Dendritic cell treated with granulocyte-macrophage colony-stimulating factor and Interleukin-4, amounts not matched to agents 40 ng/mL and 50 ng/mL, for 4 days (primary cell): ENCODE measurements around the gene NR1I3.
A peak's percentile ranks its signal among the peaks of the same experiment; 100 is the strongest.

ENCODE experiments used
- H3K27ac Mint-ChIP-seq: one replicate; pipeline ENCODE4 v1.8.0; 2022; ENCODE audit warnings: mild to moderate bottlenecking, mixed read lengths
- H3K27me3 Mint-ChIP-seq: one replicate; pipeline ENCODE4 v1.8.0; 2022; ENCODE audit warnings: mild to moderate bottlenecking, mixed read lengths
- H3K36me3 Mint-ChIP-seq: one replicate; pipeline ENCODE4 v1.8.0; 2022; ENCODE audit warnings: low read depth, mixed read lengths
- H3K4me1 Mint-ChIP-seq: one replicate; pipeline ENCODE4 v1.8.0; 2022; ENCODE audit warnings: low read depth, mixed read lengths
- H3K4me3 Mint-ChIP-seq: one replicate; pipeline ENCODE4 v1.8.0; 2022; ENCODE audit warnings: mild to moderate bottlenecking, moderate library complexity, mixed read lengths
- H3K9me3 Mint-ChIP-seq: one replicate; pipeline ENCODE4 v1.8.0; 2022; ENCODE audit warnings: mixed read lengths
- intact Hi-C: fragments of 100-400 bp; cut with micrococcal nuclease; formaldehyde crosslinking; loops from one replicate; pipeline ENCODE4 v1.15.0; 2022

Gene NR1I3, protein sequence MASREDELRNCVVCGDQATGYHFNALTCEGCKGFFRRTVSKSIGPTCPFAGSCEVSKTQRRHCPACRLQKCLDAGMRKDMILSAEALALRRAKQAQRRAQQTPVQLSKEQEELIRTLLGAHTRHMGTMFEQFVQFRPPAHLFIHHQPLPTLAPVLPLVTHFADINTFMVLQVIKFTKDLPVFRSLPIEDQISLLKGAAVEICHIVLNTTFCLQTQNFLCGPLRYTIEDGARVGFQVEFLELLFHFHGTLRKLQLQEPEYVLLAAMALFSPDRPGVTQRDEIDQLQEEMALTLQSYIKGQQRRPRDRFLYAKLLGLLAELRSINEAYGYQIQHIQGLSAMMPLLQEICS

DNA sequence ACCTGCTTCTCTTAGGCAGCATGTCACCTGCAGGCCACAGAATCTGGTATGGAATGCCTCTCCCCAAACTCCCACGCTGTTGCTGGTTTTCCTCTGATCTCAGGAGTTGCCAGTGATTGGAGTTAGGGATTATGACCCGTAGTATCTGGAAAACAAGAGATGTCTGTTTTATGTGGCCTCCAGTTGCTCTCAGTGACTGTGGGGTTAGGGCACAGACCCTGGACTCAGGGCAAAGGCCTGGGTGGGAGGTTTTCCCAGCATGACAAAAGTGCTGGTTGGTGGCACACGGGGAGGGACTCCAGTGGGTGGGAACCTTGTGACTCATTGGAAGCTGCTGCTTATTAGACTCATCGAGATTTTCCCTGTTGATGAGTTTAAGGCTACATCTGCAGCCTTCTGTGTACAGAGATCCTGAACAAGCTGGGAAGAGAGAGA lies at the start of gene NR1I3:
NR1I3 (minus strand) TSS at position 165 of the 435 bp plus-strand sequence. CDS start 1,638 bp downstream, outside the sequence.
- Mint-ChIP-seq H3K4me3 (no peak within 1 kb of the TSS), H3K27ac (no peak within 1 kb of the TSS), H3K4me1 (peaks cover 9% of the 10 kb centered on the region), H3K27me3 (peaks cover 10% of the 10 kb centered on the region), H3K36me3 (no peaks in the 10 kb centered on the region), H3K9me3 (no peaks in the 10 kb centered on the region)
- intact Hi-C loops: no loop called here

DNA sequence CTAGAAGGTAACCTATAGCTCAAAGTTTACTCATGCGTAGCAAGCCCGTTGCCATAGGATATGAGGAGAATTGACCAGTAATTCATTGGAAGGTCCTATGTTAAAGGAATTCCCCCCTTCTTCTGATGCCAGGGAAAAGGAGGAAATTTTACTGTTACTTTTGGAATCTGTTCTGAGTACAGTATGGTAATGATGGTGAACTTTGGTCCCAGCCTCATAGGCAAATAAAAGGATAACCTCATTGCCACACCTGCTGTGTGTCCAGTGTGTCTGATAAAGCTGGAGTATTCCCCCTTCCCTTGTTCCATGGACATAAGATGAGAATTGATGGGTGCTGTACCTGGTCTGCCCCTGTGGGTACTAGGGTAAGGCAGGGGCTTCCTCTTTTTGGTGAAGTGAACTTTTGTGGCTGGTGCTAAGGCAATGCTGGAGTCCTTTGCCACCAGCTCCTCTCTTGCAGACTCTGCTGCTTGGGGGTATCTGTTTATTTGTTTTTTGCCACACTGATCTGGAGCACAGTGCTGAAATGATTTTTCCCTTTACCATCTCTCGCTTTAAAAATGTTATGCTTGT lies 49.6 kb upstream of the NR1I3 start:
- Mint-ChIP-seq H3K4me3 (no peak overlapping the region), H3K27me3 (peaks cover 7% of the 10 kb centered on the region), H3K27ac (peak overlapping the region; percentile 18), H3K9me3 (no peaks in the 10 kb centered on the region), H3K36me3 (no peaks in the 10 kb centered on the region), H3K4me1 (peaks cover 20% of the 10 kb centered on the region)
- intact Hi-C loops: no loop called here

DNA sequence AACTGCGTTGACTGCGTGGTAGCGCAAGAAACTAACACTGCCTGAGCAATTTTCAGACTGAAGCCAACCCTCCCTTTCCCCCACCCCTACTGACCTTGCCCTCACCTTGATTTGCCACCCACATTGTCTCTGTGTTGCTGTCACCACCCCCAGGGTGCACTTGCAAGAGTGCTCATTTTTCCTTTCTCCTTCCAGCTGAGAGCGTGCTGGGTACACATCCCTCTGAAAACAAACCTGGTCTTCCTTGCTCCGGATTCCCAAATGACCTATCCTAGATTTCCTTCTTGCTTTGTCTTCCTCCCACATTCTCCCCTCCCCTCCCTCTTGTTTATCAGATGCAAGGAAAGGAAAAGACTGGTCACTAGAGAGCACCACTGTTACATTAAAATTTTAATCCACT lies 47.5 kb upstream of the NR1I3 start:
- Mint-ChIP-seq H3K36me3 (no peaks in the 10 kb centered on the region), H3K4me1 (peaks cover 20% of the 10 kb centered on the region), H3K27me3 (peaks cover 12% of the 10 kb centered on the region), H3K4me3 (no peak overlapping the region), H3K9me3 (no peaks in the 10 kb centered on the region), H3K27ac (no peak overlapping the region)
- intact Hi-C loops: no loop called here

DNA sequence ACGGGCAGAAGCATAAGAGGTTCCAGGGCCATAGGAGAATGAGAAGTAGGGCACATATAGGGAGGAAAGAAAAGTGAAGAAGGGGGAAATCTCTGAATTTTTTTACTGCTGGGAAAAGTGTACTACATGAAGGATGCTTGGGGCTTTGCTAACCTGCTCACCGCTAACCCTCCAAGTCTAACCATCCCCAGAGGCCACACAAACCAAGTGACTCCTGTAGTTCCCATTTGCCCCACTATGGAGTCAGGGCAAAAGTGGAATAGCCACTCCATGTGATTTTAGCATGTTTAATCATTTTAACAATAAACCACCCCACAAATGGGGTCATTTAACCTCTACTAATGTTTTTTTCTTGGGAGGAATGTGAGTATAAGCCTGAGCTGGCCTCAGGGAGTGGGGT lies 47.1 kb upstream of the NR1I3 start:
- no peak overlapping the region for H3K4me3 Mint-ChIP-seq
- no peak overlapping the region for H3K27ac Mint-ChIP-seq
- intact Hi-C loops: no loop called here
- peaks cover 17% of the 10 kb centered on the region for H3K4me1 Mint-ChIP-seq
- H3K27me3 Mint-ChIP-seq: peaks cover 12% of the 10 kb centered on the region
- no peaks in the 10 kb centered on the region for H3K9me3 Mint-ChIP-seq
- no peaks in the 10 kb centered on the region for H3K36me3 Mint-ChIP-seq

DNA sequence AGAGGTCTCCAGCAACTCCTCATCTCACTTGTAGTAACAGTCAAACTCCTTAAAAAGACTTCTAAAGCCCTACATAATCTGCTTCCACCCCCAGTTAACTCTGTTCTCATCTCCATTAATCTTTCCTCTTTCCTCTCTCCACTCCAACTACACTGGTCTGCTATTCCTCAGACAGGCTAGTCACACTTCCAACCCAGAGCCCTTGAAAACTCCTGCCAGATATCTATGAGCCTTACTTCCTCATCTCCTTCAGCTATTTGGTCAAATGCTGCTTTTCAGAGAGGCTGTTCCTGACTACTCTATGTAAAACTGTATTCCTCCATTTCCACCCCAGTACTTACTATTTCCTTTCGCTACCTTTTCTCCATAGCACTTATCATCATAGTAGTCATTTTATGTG lies 45.0 kb upstream of the NR1I3 start:
- Mint-ChIP-seq H3K27ac (no peak overlapping the region), H3K4me3 (no peak overlapping the region), H3K4me1 (peaks cover 13% of the 10 kb centered on the region), H3K9me3 (no peaks in the 10 kb centered on the region), H3K36me3 (no peaks in the 10 kb centered on the region), H3K27me3 (peaks cover 19% of the 10 kb centered on the region)
- intact Hi-C loops: no loop called here

DNA sequence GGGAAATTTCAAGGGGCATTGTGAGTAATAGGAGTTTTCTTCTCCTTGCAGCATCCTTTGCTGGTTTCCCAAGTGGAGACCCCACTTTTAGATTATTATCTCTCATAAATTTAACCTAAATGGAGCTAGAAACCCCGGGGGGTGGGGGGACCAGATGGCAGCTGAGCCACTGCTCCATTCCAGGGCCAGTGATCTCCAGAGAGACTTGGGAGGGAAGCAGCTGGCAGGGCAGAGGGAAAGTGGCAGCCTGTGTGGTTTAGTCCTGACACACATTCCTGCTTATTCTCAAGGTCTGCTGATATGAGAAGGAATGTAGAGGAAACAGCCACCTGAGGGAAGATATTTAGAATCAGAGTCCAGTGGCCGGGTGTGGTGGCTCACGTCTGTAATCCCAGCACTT lies 36.9 kb upstream of the NR1I3 start:
- Mint-ChIP-seq H3K36me3 (no peaks in the 10 kb centered on the region), H3K4me3 (no peak overlapping the region), H3K4me1 (no peaks in the 10 kb centered on the region), H3K9me3 (no peaks in the 10 kb centered on the region), H3K27ac (no peak overlapping the region), H3K27me3 (peaks cover 32% of the 10 kb centered on the region)
- intact Hi-C loops: no loop called here

DNA sequence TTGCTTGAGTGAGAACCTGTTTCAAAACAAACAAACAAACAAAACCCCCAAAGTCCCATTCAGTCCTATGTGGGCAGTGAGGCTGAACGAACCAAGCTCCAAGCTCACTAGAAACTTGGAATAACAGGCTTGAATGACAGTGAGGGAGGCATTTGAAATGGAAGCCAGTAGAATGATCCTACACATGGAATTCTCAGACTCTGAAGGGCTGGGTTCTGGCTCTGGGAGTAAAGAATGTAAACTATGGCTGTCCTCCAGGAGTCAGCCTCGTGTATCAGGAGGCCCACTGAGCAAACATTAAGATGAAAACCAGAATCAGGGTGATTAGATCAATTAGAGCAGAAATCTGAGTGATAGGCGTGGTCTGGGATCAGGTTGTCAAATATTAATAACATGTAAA lies 35.4 kb upstream of the NR1I3 start:
- H3K27ac Mint-ChIP-seq: no peak overlapping the region
- no peaks in the 10 kb centered on the region for H3K9me3 Mint-ChIP-seq
- peaks cover 29% of the 10 kb centered on the region for H3K27me3 Mint-ChIP-seq
- intact Hi-C loops: no loop called here
- H3K4me3 Mint-ChIP-seq: no peak overlapping the region
- no peaks in the 10 kb centered on the region for H3K36me3 Mint-ChIP-seq
- no peaks in the 10 kb centered on the region for H3K4me1 Mint-ChIP-seq

DNA sequence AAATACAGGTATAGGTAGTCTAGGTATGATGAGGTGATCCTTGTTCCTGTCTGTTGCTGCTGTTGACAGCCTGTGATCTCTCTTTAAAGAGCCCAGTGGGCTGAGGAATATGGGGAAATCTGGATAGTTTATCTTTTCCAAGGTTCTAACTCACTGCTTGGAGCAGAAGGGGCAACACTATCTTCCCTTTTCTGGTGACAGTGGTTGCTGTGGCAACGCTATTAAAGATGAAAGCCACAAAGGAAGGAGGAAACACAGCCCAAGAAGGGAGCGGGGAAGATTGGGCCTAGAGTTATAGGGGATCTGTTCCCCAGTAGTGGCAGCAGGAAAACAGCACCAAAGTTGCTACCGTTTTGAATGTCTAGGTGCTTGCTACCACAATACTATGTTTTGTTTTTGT lies 29.3 kb upstream of the NR1I3 start:
- Mint-ChIP-seq H3K4me1 (peaks cover 11% of the 10 kb centered on the region), H3K9me3 (no peaks in the 10 kb centered on the region), H3K27ac (no peak overlapping the region), H3K36me3 (no peaks in the 10 kb centered on the region), H3K27me3 (peaks cover 14% of the 10 kb centered on the region), H3K4me3 (no peak overlapping the region)
- intact Hi-C loops: no loop called here

DNA sequence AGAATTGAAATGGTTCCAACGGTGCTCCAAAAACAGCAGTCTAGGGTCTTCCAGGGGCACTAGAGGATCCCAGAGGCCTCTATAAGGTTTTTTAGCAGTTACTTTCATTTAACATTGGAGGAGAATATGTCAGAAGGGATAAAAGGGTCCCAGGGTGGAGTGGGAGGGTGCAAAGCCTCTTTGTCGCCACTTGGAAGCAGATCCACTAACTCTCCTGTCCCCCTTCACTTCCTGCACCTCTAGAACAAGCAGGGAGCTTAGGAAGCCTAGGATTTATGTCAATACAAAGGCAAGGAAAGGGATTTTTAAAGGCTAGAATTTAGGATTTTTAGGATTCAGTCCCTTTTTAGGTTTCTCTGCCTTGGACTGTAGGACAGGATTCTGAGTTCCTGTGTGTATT lies 28.8 kb upstream of the NR1I3 start:
- H3K27ac Mint-ChIP-seq: no peak overlapping the region
- no peaks in the 10 kb centered on the region for H3K36me3 Mint-ChIP-seq
- H3K27me3 Mint-ChIP-seq: peaks cover 17% of the 10 kb centered on the region
- no peak overlapping the region for H3K4me3 Mint-ChIP-seq
- H3K4me1 Mint-ChIP-seq: peaks cover 11% of the 10 kb centered on the region
- H3K9me3 Mint-ChIP-seq: no peaks in the 10 kb centered on the region
- intact Hi-C loops: no loop called here

DNA sequence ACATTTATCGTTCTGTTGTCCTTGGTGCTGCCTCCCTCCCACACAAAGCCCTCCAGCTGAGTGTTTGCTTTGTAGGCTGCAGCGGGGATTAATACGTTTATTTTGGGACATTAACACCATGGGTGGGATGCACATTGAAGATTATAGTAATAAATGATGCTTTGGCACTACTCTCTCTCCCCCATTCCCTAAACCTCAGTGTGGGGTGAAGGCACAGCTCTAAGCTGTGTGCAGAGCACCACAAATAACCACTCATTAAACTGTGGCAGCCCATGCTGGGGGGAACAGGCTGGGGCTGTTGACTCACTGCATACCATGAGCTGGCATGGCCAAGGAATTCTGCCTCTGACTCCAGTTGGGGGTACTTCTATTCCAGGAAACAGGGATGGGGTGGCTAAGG lies 28.2 kb upstream of the NR1I3 start:
- H3K4me3 Mint-ChIP-seq: no peak overlapping the region
- H3K36me3 Mint-ChIP-seq: no peaks in the 10 kb centered on the region
- H3K27ac Mint-ChIP-seq: no peak overlapping the region
- no peaks in the 10 kb centered on the region for H3K9me3 Mint-ChIP-seq
- intact Hi-C loops: no loop called here
- peaks cover 11% of the 10 kb centered on the region for H3K4me1 Mint-ChIP-seq
- peaks cover 20% of the 10 kb centered on the region for H3K27me3 Mint-ChIP-seq

DNA sequence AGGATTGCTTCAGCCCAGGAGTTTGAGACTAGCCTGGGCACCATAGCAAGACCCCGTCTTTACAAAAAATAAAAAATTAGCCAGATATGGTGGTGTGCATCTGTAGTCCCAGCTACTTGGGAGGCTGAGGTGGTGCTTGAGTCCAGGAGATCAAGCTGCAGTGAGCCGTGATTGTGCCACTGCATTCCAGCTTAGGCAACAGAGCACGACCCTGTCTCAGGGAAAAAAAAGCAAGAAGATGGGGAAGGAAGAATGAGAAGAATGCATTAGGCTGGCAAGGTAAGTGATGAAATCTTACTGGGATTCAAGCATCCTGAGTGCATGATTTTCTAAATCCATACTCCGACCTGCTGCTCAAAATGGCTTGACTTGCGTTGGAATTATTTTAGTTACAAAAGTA lies 27.3 kb upstream of the NR1I3 start:
- Mint-ChIP-seq H3K36me3 (no peaks in the 10 kb centered on the region), H3K27ac (no peak overlapping the region), H3K9me3 (no peaks in the 10 kb centered on the region), H3K4me3 (no peak overlapping the region), H3K4me1 (peaks cover 11% of the 10 kb centered on the region), H3K27me3 (peaks cover 29% of the 10 kb centered on the region)
- intact Hi-C loops: no loop called here

DNA sequence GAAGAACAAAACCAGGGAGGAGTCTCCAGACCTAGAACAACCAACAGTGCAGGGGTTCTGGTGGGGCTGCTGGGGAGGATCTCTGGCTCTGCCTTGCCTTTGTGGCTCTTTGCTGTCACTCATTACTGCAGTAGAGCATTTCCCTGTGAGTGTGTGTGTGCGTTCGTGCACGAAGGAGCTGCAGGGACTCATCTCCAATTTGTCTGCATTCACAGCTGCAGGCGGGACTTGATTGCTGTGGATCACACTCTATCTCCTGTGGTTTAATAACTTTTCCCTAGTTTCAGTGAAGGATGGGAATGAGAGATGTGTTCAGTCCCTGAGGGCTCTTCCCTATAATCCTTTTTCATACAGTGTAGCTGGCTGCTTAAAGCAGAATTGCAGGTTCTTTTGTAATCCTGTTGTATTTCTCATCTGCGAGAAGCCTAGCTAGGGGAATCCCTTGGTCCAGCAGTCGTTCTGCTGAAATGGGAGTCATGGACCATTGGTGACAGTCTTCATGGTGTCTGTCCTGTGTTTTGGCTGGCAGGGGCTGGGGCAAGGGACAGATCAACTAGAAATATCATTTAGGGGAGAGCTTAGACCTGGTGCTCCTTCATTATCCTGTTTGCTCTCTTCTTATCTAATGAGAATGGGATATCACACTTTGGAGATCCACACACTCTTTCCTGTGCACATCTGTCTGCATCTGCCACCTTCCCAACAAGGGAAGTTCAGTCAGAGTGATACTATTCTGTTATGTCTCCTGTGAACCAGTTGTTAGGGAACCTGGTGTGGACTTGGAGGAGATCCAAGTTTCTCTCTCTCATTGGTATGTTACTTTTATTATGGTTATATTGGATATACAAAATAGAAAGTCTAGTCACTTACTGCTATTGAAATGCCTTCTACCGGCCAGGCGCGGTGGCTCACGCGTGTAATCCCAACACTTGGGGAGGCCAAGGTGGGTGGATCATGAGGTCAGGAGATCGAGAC lies 23.5 kb upstream of the NR1I3 start:
- Mint-ChIP-seq H3K4me1 (peaks cover 13% of the 10 kb centered on the region), H3K36me3 (no peaks in the 10 kb centered on the region), H3K27ac (no peak overlapping the region), H3K9me3 (peaks cover 17% of the 10 kb centered on the region), H3K27me3 (peaks cover 64% of the 10 kb centered on the region), H3K4me3 (no peak overlapping the region)
- intact Hi-C loops: no loop called here

DNA sequence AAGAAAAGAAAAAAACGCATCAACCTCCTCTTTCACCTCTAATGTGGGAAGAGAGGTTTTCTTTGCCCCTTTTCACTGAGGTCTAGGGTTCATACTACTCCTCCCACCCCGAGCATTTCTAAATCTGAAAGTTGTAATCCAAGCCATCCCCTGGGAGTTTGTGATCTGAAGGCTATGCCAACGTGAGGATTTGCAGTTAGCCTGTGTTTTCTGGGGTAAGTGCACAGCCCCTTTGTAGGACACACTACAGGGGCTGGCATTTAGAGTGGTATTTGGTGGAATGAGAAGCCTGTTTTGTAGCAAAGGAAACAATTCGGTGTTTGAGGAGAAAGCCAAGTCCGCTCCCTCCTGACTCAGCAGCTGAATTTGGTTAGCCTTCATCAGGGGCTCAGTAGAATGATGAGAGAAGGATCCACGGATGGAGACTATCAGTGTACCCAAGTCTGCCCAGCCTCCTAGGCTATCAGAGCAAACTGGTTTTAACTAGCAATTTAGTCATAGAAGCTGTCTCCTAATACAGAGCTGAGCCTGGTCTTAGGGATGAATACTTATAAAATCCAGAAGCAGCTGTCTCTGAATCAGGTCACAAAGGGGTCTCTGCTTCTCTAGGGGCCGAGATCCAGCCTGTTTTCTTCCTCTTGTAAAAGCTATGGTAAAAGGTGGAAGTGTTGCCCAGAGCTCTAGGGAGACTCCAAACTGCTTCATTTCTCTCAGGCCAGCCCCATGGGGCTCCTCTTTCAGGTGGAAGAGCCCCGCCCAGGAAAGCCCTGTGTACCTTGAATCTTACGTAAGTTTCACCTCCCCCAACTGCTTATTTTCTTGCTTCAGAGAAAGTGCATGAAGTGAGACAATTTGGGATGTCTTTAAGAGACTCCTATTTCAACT lies 22.6 kb upstream of the NR1I3 start:
- Mint-ChIP-seq H3K4me3 (no peak overlapping the region), H3K27ac (no peak overlapping the region), H3K9me3 (peaks cover 21% of the 10 kb centered on the region), H3K4me1 (peaks cover 13% of the 10 kb centered on the region), H3K27me3 (peaks cover 60% of the 10 kb centered on the region), H3K36me3 (no peaks in the 10 kb centered on the region)
- intact Hi-C loops: no loop called here
